Stimulated activated CD4-positive, alpha-beta T cell treated with anti-CD3 and anti-CD28 coated beads, Interleukin-15, amount 100 ng/mL, for 48 hours (primary cell): ENCODE results near the gene KCNK10.

Experiments
- DNase-seq, 2 donors: peaks; one replicate each; pipeline ENCODE4 v3.0.0-alpha.2; 2020; ENCODE audit warnings: low read depth in 2 of 2

Gene KCNK10, protein sequence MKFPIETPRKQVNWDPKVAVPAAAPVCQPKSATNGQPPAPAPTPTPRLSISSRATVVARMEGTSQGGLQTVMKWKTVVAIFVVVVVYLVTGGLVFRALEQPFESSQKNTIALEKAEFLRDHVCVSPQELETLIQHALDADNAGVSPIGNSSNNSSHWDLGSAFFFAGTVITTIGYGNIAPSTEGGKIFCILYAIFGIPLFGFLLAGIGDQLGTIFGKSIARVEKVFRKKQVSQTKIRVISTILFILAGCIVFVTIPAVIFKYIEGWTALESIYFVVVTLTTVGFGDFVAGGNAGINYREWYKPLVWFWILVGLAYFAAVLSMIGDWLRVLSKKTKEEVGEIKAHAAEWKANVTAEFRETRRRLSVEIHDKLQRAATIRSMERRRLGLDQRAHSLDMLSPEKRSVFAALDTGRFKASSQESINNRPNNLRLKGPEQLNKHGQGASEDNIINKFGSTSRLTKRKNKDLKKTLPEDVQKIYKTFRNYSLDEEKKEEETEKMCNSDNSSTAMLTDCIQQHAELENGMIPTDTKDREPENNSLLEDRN

DNA sequence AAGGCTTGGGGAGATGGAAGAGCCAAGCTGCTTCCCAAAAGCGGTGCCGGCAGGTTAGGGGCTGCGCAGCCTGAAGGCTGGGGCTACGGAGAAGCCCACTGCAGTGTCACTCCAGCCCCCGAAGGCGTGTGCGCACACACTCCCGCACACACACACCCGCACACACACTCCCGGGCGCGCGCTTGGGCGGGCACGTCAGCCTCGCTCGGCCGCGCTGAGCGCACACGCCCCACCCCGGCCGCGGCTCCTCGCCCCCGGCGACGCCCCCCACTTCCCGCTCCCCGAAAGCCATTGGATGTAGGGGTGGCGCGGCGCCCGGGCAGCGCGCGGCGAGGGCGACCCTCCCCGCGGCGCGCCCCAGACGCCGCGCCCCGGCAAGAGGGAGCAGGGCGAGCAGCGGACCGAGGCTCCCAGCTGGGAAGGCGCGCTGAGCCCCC, at the start of gene KCNK10:
KCNK10 (minus strand) TSS at position 184 of the 437 bp plus-strand sequence. CDS start 471 bp downstream, outside the sequence.
- DNase-seq, result no peak

DNA sequence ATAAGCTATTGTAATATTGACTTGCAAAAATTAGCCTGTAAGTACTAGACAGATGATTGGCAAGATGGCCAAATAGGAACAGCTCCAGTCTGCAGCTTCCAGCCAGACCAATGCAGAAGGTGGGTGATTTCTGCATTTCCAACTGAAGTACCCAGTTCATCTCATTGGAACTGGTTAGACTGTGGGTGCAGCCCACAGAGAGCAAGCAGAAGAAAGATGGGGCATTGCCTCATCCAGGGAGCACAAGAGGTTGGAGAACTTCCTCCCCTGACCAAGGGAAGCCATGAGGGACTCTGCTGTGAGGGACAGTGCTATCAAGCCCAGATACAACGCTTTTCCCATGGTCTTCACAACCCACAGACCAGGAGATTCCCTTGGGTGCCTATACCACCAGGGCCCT, 46.4 kb upstream of the KCNK10 start:
- DNase-seq, result no peak

GRCh38 chr14:88364710-88365413, 41.8 kb upstream of the KCNK10 start:
- DNase-seq, result no peak

DNA sequence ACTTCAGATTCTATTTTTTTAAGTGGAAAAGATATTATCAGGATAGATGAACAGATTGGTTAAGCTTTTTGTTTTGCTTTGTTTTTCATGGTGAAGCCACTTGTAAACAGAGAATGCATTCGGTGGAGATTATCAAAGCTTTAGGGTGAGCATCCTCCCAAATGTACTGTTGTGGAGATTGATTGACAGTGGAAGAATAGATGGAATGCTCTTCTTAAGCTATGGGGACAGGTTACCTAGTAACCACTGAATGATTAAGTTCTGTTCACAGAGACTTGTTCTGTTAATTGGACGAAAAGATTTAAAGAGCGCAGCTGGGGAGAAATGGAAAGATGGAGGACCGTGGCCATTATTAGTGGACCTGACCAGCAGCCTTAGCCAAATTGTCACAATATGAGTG, 40.6 kb upstream of the KCNK10 start:
- no peak for DNase-seq

DNA sequence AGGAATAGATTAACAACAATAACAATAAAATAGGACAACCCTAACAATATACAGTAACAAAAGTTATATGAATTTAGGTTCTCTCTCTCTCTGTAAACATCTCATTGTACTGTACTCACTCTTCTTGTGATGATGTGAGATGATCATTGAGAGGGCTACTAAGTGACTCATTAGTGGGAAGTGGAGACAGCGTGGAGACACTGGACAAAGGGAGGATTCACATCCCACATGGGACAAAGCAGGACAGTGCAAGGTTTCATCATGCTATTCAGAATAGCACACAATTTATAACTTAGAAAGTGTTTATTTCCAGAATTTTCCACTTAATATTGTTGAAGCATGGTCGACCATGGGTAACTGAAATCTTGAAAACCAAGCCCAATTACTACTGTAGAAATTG, 36.4 kb upstream of the KCNK10 start:
- no peak for DNase-seq

DNA sequence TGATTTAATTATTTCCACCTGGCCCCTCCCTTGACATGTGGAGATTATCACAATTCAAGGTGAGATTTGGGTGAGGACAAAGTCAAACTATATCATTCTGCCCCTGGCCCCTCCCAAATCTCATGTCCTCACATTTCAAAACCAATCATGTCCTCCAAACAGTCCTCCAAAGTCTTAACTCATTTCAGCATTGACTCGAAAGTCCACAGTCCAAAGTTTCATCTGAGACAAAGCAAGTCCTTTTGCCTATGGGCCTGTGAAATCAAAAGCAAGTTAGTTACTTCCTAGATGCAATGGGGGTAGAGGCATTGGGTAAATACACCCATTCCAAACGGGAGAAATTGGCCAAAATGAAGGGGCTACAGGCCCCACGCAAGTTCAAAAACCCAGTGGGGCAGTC, 31.3 kb upstream of the KCNK10 start:
- no peak for DNase-seq

GRCh38 chr14:88352698-88353097, 29.6 kb upstream of the KCNK10 start:
- no peak for DNase-seq

- no peak for DNase-seq
These were observed 29.1 kb upstream of the KCNK10 start for GRCh38 chr14:88351966-88352691.

DNA sequence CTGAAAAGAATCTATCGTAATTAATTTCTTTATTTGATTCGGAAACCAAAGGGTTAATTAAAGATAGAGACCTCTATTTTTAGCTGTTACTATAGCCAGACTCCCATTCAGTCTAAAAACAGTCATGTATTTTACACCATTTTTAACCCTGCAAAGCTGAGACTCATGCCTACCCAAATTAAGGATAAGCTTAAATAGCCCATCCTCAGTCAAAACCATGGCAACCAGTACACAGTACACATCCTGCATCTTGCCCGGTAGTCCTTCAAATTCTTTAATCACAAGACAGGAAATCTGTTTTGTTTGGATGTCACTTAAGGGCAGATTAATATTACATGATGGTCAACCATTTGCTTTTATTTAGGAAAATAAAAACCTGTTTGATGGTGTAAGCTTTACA, 25.5 kb upstream of the KCNK10 start:
- DNase-seq, result no peak

DNA sequence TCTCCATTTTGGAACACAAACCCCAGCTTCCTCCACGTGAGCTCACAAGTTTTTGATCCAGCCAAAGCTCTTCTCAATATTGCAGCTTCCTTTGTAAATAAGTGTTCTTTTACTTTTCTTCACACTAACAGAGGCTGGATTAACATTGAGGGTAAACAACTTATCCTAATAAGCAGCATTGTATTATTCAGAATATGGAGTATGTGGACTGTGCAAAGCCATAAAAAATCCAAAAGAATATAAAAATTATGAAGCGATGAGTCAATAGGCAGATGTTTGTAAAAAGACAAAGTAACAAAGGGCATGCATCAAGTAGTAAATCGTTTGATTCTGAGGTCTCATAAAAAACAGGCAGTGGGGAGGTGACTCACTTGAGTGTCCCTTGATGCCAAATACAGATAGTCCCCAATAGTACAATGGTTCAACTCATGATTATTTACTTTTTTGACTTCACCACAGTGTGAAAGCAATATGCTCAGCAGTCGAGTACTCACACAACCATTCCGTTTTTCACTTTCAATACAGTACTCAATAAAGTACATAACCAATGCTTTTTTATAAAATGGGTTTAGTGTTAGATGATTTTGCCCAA, 23.1 kb upstream of the KCNK10 start:
- no peak for DNase-seq

DNA sequence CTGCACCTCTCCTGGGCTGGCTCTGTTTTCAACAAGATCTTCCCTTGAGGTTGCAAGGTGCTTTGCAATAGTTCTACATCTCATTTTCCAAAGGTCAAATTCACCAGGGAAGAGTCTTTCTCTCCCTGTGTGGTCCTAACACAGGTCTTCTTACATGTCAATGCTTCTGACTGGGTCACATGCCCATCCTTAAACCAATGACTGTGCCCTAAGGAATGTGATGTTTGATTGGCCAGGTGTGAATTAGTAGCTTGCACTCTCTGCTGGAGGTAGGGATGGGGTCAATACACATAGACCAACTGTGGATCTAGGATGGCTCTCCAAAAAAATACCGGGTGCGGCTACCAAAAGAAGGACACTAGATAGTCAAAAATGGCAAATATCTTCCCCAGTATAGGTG, 19.9 kb upstream of the KCNK10 start:
- no peak for DNase-seq

- DNase-seq, result no peak
These were observed 17.3 kb upstream of the KCNK10 start for GRCh38 chr14:88340357-88340756.

- DNase-seq, result no peak
These were observed 10.0 kb upstream of the KCNK10 start for GRCh38 chr14:88333036-88333435.

- no peak for DNase-seq
These were observed 4.4 kb upstream of the KCNK10 start for GRCh38 chr14:88327497-88327896.

GRCh38 chr14:88326352-88327103, 3.5 kb upstream of the KCNK10 start:
- no peak for DNase-seq

- no peak for DNase-seq
These were observed 2.8 kb upstream of the KCNK10 start for GRCh38 chr14:88325883-88326282.

DNA sequence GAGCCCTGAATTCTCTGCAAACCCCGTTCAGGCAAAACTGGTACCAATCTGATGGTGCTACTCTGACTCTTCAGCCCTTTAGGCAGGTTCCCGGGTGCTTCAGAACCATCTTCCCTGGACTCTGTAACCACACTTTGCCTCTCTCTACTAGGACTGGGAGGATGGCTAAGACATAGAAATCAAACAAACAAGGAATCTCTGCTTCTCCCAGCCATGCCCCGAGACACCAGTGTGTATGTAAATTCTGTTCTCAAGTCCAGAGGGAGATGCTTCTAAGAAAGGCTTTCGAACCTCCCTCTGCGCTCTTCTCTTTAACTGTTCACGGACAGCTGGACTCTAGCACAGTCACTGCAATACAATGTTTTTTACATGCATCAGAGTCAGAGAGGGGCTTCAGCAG, 1.9 kb upstream of the KCNK10 start:
- no peak for DNase-seq

- no peak for DNase-seq
These were observed 1.4 kb upstream of the KCNK10 start for GRCh38 chr14:88324491-88324890.

GRCh38 chr14:88323523-88324199, 592 bp upstream of the KCNK10 start:
- DNase-seq, result no peak

DNA sequence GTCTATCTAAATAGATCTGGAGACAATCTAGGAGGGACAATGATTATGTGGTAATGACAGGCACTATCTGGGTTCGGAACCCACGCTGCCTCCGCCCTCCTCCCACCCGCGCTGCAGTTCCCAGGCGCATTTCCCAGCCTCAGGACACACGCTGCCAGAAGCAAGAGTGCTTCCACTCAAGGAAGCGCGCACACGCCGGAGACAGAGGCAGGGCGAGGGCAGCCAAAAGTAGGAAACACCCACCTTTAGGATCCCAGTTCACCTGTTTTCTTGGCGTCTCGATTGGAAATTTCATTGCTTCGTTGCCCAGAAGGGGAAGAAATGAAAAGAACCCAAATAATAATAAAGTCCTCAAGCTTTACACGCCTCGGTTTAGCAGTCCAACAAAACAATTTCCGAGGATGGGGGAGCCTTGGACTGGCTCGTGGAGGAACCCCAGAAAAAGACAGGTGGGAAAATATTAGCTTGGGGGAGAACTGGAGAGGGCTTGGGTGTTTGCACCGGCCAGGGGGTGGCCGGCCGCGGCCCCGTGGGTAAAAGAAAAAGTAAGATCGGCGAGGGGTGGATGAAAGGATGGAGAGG, 474 bp downstream of the KCNK10 start:
- no peak for DNase-seq
